CD4-positive, alpha-beta T cell treated with Interferon alpha-2 for 1 hour (primary cell): ENCODE data around the gene RNF150.
"Not testable (repeated sequence)": the region's sequence is repeated elsewhere in the genome, so short reads cannot be mapped to it uniquely, and the experiment has no call there.

Experiments
- DNase-seq, 2 donors: peaks; one replicate each; pipeline ENCODE4 v3.0.0-alpha.2; 2020 to 2022

RNF150 gene

GRCh38 chr4:141074098-141074878 lies 59.0 kb downstream of the RNF150 start:
- DNase-seq = no peak

GRCh38 chr4:141066690-141067089 lies 66.6 kb downstream of the RNF150 start:
- DNase-seq = no peak

- no peak for DNase-seq
These were observed 67.4 kb downstream of the RNF150 start for GRCh38 chr4:141065872-141066271.

GRCh38 chr4:141062651-141063050 lies 70.6 kb downstream of the RNF150 start:
- DNase-seq = no peak

GRCh38 chr4:141058591-141059512 lies 74.4 kb downstream of the RNF150 start:
- no peak for DNase-seq

GRCh38 chr4:141057582-141057981 lies 75.7 kb downstream of the RNF150 start:
- DNase-seq = no peak

GRCh38 chr4:141056473-141056872 lies 76.8 kb downstream of the RNF150 start:
- no peak for DNase-seq

GRCh38 chr4:141054446-141054845 lies 78.8 kb downstream of the RNF150 start:
- no peak for DNase-seq

- not testable (repeated sequence) for DNase-seq
These were observed 82.3 kb downstream of the RNF150 start for GRCh38 chr4:141050999-141051398.

- DNase-seq = no peak
These were observed 85.9 kb downstream of the RNF150 start for GRCh38 chr4:141047228-141047884.

GRCh38 chr4:141046255-141046654 lies 87.0 kb downstream of the RNF150 start:
- DNase-seq = no peak

GRCh38 chr4:141045848-141046247 lies 87.4 kb downstream of the RNF150 start:
- DNase-seq = no peak

- no peak for DNase-seq
These were observed 92.2 kb downstream of the RNF150 start for GRCh38 chr4:141041021-141041476.

GRCh38 chr4:141039156-141039555 lies 94.1 kb downstream of the RNF150 start:
- DNase-seq = no peak

- DNase-seq = no peak
These were observed 94.8 kb downstream of the RNF150 start for GRCh38 chr4:141038428-141038827.

GRCh38 chr4:141037446-141037845 lies 95.8 kb downstream of the RNF150 start:
- no peak for DNase-seq

- DNase-seq = no peak
These were observed 96.5 kb downstream of the RNF150 start for GRCh38 chr4:141036786-141037185.

- no peak for DNase-seq
These were observed 97.3 kb downstream of the RNF150 start for GRCh38 chr4:141035920-141036319.

- DNase-seq = no peak
These were observed 105.2 kb downstream of the RNF150 start for GRCh38 chr4:141028024-141028529.

- DNase-seq = no peak
These were observed 105.8 kb downstream of the RNF150 start for GRCh38 chr4:141027421-141027820.

- no peak for DNase-seq
These were observed 106.4 kb downstream of the RNF150 start for GRCh38 chr4:141026900-141027299.

GRCh38 chr4:141023051-141023450 lies 110.2 kb downstream of the RNF150 start:
- DNase-seq = no peak

GRCh38 chr4:141022111-141022695 lies 111.1 kb downstream of the RNF150 start:
- DNase-seq = no peak
